Mesenteric fat pad (tissue), 1 donor: ENCODE results near the gene MYO6. TPM values are rescaled to one million over a fixed set of nuclear protein-coding genes. Genes with fewer than 3 reads are reported as not detected.

Experiments
- DNase-seq: peaks from one replicate; pipeline ENCODE4 v3.0.0-alpha.2; 2020; ENCODE audit warnings: low spot score
- total RNA-seq: library from RNA; stranded (reverse); fragmentation: NEBNext Ultra II Directional; extraction: Animal tissue kit (Norgen Biotek cat#: 25700); gene quantifications from one replicate; pipeline ENCODE4 v1.2.1, GENCODE V29; 2021
- donor health status: DM: yes; HTN: yes; CAD: no.

MYO6 gene
- total RNA-seq, 1 donor from 2014 or later: 19.9 TPM

GRCh38 chr6:75824160-75824559 lies 75.1 kb downstream of the MYO6 start:
- DNase-seq: no peak

- no peak for DNase-seq
Measured at GRCh38 chr6:75827163-75827562, 78.1 kb downstream of the MYO6 start.

GRCh38 chr6:75830959-75831885 lies 82.2 kb downstream of the MYO6 start:
- no peak for DNase-seq

- DNase-seq: no peak
Measured at GRCh38 chr6:75834447-75834846, 85.4 kb downstream of the MYO6 start.

- no peak for DNase-seq
Measured at GRCh38 chr6:75842191-75842590, 93.2 kb downstream of the MYO6 start.

- no peak for DNase-seq
Measured at GRCh38 chr6:75842732-75843131, 93.7 kb downstream of the MYO6 start.

GRCh38 chr6:75843396-75843795 lies 94.4 kb downstream of the MYO6 start:
- DNase-seq: no peak

- no peak for DNase-seq
Measured at GRCh38 chr6:75848274-75848673, 99.2 kb downstream of the MYO6 start.

- DNase-seq: no peak
Measured at GRCh38 chr6:75849329-75850025, 100.4 kb downstream of the MYO6 start.

- DNase-seq: no peak
Measured at GRCh38 chr6:75850026-75850833, 101.2 kb downstream of the MYO6 start.

- DNase-seq: no peak
Measured at GRCh38 chr6:75852721-75853120, 103.7 kb downstream of the MYO6 start.

GRCh38 chr6:75853806-75854205 lies 104.8 kb downstream of the MYO6 start:
- no peak for DNase-seq

- no peak for DNase-seq
Measured at GRCh38 chr6:75855052-75855451, 106.0 kb downstream of the MYO6 start.

GRCh38 chr6:75856902-75857301 lies 107.9 kb downstream of the MYO6 start:
- no peak for DNase-seq

- no peak for DNase-seq
Measured at GRCh38 chr6:75863001-75863400, 114.0 kb downstream of the MYO6 start.

- no peak for DNase-seq
Measured at GRCh38 chr6:75863784-75864183, 114.7 kb downstream of the MYO6 start.

GRCh38 chr6:75864446-75864845 lies 115.4 kb downstream of the MYO6 start:
- DNase-seq: no peak

GRCh38 chr6:75870389-75870788 lies 121.3 kb downstream of the MYO6 start:
- DNase-seq: no peak

GRCh38 chr6:75874224-75874623 lies 125.2 kb downstream of the MYO6 start:
- DNase-seq: no peak

GRCh38 chr6:75876152-75876551 lies 127.1 kb downstream of the MYO6 start:
- no peak for DNase-seq

GRCh38 chr6:75880305-75880704 lies 131.3 kb downstream of the MYO6 start:
- no peak for DNase-seq

- no peak for DNase-seq
Measured at GRCh38 chr6:75882734-75883133, 133.7 kb downstream of the MYO6 start.
